ENCODE results near the gene MYO7B. TPM values are rescaled to one million over a fixed set of nuclear protein-coding genes. Genes with fewer than 3 reads are reported as not detected.

The MYO7B gene
- total RNA-seq, 2 experiments from 2014 or later = 0.65 to 1.2 TPM

GRCh38 chr2:127560201-127560930, 24.9 kb downstream of the MYO7B start:
- Mint-ChIP-seq H3K36me3 (ENCODE audit: low read depth) (no peaks in the 10 kb centered on the region), H3K4me1 (ENCODE audit: low read depth) (peaks cover 17% of the 10 kb centered on the region), H3K27ac (no peak overlapping the region), H3K4me3 (no peak overlapping the region), H3K27me3 (peaks cover 10% of the 10 kb centered on the region), H3K9me3 (peaks cover 6% of the 10 kb centered on the region)
- POLR2A ChIA-PET = interaction anchor here (0.6 kb wide), 1 partner anchor 120 kb away, joined by 3 read pairs; no protein-coding TSS in a partner anchor
- CTCF ChIA-PET = no interaction called here
- ATAC-seq (no peak), DNase-seq (no peak)
- no peak for TF ChIP-seq CTCF (IDR thresholded peaks at IDR 0.05)
- intact Hi-C loops (cut with micrococcal nuclease) = no loop called here

- Mint-ChIP-seq H3K4me3 (no peak overlapping the region), H3K4me1 (ENCODE audit: low read depth) (peaks cover 17% of the 10 kb centered on the region), H3K36me3 (ENCODE audit: low read depth) (no peaks in the 10 kb centered on the region), H3K9me3 (peaks cover 6% of the 10 kb centered on the region), H3K27ac (no peak overlapping the region), H3K27me3 (peaks cover 8% of the 10 kb centered on the region)
- TF ChIP-seq CTCF (IDR thresholded peaks at IDR 0.05) = no peak
- intact Hi-C loops (cut with micrococcal nuclease) = no loop called here
- ChIA-PET POLR2A (interaction anchor here (0.6 kb wide), 1 partner anchor 120 kb away, joined by 3 read pairs; no protein-coding TSS in a partner anchor), CTCF (no interaction called here)
- ATAC-seq = no peak
- no peak for DNase-seq
Measured at GRCh38 chr2:127560931-127561280, 25.4 kb downstream of the MYO7B start.

- no peak for TF ChIP-seq CTCF (IDR thresholded peaks at IDR 0.05)
- ChIA-PET CTCF (no interaction called here), POLR2A (interaction anchor here (0.6 kb wide), 1 partner anchor 121 kb away, joined by 3 read pairs; no protein-coding TSS in a partner anchor)
- Mint-ChIP-seq H3K9me3 (peaks cover 6% of the 10 kb centered on the region), H3K4me1 (ENCODE audit: low read depth) (peaks cover 17% of the 10 kb centered on the region), H3K36me3 (ENCODE audit: low read depth) (no peaks in the 10 kb centered on the region), H3K27ac (no peak overlapping the region), H3K27me3 (peaks cover 8% of the 10 kb centered on the region), H3K4me3 (no peak overlapping the region)
- no peak for DNase-seq
- ATAC-seq = no peak
- intact Hi-C loops (cut with micrococcal nuclease) = no loop called here
Measured at GRCh38 chr2:127561371-127561770, 25.9 kb downstream of the MYO7B start.

GRCh38 chr2:127562936-127563335, 27.5 kb downstream of the MYO7B start:
- H3K9me3 Mint-ChIP-seq = no peaks in the 10 kb centered on the region
- ChIA-PET POLR2A (no interaction called here), CTCF (interaction anchor here (1.2 to 1.6 kb wide), 2 partner anchors 34 to 87 kb away, joined by 3 to 5 read pairs; no protein-coding TSS in a partner anchor)
- no peak overlapping the region for H3K27ac Mint-ChIP-seq
- no peaks in the 10 kb centered on the region for H3K36me3 Mint-ChIP-seq (ENCODE audit: low read depth)
- H3K27me3 Mint-ChIP-seq = peaks cover 7% of the 10 kb centered on the region
- DNase-seq (no peak), ATAC-seq (no peak)
- peaks cover 17% of the 10 kb centered on the region for H3K4me1 Mint-ChIP-seq (ENCODE audit: low read depth)
- no peak for TF ChIP-seq CTCF (IDR thresholded peaks at IDR 0.05)
- no peak overlapping the region for H3K4me3 Mint-ChIP-seq
- intact Hi-C loops (cut with micrococcal nuclease) = no loop called here
